ENCODE results near the gene CAMKMT.
"Not testable (repeated sequence)": the region's sequence is repeated elsewhere in the genome, so short reads cannot be mapped to it uniquely, and the experiment has no call there.

The CAMKMT gene

DNA sequence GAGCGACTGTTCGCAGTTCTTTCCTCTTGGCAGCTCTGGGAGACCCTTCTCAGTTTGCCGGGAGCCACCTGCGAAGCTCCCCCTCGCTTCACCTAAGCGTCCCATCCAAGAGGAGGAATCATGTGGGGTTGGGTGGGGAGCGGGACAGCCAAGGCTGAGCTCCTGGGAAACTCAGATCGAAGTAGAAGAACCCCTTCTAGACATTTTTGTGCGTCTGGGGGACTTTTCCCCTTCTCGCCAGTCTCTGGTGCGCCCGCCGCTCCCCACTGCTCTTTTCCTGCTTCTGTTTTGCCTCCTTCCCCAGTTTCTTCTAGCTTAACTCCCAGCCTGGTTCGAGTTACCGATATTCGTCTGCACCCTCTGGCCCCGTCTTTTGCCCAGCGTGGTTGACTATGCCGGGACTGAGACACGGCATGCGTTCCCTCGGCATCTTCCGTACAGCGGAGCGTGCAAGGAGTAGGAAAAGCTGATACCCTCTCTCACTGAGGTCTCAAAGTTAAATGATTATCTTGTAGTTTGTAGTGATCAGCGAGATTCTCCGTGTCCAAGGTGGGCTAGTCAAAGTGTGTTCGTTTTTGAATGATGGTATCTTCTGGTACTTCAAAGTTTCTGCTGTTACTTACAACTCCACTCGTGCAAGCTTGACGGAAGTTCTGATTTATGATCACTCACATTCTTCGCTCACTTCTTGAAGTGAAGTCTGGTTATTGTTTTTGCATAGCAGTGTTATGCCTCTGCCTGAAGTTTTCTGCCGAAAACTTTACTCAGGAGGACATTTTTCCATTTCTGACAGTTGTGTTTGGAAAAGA, 664 bp downstream of the CAMKMT start:
- DNase-seq = peak; percentile 22 to 43

DNA sequence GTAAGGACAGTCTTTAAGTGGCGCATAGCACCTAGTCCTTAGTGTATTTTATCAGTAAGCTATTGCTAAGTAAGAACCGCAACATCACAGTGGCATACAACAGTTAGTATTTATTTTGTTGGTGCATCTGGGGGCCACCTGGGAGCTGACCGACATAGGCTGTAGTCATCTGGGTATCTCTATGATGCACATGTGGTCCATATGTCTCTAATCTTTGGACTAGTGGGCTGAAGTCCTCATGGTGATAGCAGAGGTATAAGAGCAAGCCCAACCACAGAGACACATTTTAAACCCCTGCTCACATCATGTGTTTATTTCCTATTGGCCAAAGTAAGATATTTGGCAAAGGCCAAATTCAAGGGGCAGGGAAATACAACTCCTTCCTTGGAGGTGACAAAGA, 2.9 kb downstream of the CAMKMT start:
- no peak for DNase-seq

DNA sequence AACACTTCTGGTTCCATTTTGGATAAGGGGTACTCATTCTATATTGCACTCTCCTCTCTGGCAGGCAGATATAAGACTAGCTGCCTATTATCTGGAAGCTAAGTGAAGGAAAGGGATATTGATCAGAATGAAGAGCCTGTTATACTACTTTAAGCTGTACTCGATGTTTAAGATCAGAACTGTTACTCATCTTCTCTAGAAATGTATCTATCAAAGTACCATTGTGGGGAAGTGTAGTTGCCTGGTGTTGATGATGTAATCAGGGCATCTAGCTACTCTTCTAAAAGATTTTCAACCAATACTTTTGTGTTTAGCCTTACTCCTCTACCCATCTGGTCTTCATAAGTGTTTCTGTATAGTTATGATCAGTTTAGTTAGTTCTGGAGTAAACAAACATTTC, 5.8 kb downstream of the CAMKMT start:
- no peak for DNase-seq

DNA sequence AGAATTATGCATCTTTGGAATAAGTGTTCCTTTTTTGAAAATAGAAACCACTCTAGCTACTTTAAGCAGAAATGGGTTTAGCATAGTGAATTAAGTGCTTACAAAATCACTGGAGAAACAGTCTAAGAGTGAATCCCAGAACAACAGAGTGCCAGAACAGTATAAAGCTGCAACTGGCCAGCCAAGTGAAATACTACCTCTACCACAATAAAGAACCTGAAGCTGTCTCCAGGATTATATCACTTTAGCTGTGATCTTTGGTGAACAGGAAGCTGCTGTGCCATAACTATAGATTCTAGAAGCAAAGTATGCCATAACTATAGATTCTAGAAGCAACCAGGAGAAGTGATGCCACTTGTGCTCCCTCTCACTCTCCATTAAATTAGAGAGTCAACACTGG, 7.6 kb downstream of the CAMKMT start:
- DNase-seq = no peak

DNA sequence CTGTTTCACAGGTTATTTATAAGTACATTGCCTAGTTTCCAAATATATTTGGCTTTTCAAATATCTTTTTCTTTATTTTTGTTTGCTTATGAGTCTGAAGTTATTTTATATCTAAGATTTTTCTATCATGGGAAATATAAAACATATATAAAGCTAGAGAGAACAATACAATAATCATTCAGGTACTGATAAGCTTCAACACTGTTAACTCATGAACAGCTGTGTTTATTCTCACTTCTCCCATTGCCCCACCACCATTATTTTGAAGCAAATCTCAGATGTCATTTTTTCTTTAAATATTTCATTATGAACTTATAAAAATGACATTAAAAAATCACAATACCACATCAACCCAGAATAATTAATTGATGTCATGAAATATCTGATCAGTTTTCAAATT, 9.7 kb downstream of the CAMKMT start:
- no peak for DNase-seq

DNA sequence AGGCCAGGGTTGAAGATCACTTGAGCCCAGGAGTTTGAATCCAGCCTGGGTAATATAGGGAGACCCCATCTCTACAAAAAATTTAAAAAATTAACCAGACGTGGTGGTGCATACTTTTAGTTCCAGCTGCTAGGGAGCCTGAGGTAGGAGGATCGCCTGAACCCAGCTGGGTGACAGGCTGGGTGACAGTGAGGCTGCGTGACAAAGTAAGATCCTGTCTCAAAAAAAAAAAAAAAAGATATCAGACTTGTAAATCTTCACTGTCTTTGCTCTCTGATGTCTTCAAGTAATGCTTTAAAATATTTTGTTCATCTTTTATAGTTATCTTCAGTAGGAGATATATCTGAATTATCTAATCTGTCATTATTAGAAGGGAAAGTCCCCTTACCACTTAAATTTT, 10.5 kb downstream of the CAMKMT start:
- no peak for DNase-seq

DNA sequence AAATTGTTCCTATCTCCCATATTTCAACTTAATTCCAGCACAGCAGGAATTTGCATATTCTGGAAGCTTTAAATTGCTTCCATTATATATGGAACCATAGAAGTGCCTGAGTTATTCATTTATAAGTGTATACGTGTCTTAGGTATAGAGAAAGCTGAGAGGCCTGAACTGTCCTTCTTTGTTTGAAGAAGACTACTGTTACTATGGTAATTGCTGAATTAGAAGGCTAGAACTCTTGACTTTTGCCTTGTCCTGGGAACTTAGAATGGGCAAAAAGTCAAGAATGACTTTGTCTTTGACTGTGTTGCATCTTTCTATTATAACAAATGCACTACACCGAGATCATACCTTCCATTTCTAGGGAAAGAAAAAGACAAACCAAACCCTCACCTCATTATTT, 15.7 kb downstream of the CAMKMT start:
- no peak for DNase-seq

DNA sequence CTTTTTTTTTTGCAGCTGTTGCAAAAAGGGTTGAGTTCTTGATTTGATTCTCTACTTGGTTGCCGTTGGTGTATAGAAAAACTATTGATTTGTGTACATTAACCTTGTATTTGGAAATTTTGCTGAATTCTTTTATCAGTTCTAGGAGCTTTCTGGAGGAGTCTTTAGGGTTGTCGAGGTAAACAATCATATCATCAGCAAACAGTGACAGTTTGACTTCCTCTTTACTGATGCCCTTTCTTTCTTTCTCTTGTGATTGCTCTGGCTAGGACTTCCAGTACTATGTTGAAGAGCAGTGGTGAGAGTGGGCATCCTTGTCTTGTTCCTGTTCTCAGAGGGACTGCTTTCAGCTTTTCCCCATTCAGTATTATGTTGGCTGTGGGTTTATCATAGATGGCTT, 23.5 kb downstream of the CAMKMT start:
- not testable (repeated sequence) for DNase-seq

DNA sequence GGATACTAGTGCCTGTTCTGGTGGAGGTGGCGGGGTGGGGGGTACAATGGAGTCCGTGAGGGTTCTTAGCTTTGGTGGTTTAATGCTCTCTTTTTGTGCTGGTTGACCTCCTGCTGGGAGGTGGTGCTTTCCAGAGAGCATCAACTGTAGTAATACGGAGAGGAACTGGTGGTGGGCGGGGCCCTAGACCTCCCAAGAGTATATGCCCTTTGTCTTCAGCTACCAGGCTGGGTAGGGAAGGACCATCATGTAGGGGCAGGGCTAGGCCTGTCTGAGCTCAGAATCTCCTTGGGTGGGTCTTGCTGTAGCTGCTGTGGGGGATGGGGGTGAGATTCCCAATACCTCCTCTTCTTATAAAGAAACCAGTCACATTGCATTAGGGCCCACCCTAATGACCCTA, 27.1 kb downstream of the CAMKMT start:
- DNase-seq = no peak

DNA sequence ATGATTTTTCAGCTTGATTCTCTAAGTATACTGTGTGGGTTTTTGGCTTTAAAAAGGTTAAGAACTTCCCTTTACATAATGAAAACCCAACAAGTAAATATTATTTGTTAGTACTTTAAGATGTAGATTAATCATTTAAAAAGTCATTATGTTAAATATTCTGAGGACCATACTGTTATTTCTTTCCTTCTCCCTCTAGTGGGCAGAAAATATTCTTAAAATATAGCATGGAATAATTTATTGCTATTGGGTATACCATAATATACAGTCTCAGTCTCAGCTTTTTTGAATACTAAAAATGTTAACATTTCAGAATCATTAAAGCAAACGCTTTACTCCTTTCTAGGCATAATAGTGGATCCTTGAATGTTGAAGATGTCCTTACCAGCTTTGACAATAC, 28.1 kb downstream of the CAMKMT start:
- DNase-seq = no peak

DNA sequence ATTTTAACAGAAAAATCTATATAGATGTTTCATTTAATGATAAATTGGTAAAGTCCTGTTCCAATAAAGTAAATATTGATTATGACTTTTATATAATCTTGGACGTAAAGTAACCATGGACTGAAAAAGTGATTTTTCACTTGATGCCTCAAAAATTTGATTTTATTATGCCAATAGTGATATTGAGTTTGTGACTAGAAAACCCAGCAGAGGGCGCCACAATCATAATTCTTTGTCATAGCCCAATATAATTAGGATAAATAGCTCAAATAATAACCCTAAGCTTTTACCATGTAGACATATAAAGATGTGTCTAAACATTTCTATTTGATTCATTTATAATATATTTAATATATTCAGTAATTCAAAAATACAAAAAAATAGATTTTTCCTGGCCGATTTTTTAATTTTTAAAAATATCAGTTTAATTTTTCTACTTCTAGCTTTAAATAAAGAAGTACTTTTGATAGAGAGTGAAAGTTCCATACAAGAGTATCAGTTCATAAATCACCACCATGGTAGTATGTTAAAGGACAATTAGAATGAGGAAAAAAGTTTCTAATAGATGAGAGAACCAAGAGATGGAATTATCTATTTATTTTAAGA, 30.7 kb downstream of the CAMKMT start:
- peak; percentile 60 to 63 for DNase-seq

DNA sequence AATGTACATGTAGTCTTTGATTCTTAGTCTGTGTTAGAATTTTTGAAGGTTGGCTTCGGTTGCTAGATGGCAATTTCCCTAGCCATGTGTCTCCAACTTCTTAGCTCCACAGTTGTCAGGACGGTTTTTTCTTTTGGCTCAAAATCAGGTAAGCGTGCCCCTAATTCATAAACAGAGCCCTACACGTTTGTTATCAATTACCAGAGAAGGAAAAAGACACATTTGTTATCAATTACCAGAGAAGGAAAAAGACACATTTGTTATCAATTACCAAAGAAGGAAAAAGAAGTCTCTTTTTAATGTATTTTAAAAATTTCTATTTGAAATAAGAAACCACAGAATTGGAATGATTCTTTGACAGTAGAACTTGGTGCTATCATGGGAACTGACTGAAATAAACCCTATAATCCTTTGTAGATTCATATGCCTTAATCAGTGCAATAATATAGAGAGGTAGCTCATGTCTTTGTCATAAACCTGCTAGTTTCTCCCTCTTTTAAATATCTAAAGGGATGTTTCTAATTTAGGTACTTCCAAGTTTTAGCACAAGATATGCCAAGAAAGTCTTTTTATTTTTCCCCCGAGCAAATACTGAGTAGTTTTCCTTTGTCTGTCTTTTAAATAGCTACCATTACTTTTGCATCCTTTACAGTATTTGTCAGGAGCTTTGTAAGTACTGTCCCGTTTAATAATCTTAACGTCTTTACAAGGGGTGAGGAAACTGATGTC, 35.9 kb downstream of the CAMKMT start:
- no peak for DNase-seq

DNA sequence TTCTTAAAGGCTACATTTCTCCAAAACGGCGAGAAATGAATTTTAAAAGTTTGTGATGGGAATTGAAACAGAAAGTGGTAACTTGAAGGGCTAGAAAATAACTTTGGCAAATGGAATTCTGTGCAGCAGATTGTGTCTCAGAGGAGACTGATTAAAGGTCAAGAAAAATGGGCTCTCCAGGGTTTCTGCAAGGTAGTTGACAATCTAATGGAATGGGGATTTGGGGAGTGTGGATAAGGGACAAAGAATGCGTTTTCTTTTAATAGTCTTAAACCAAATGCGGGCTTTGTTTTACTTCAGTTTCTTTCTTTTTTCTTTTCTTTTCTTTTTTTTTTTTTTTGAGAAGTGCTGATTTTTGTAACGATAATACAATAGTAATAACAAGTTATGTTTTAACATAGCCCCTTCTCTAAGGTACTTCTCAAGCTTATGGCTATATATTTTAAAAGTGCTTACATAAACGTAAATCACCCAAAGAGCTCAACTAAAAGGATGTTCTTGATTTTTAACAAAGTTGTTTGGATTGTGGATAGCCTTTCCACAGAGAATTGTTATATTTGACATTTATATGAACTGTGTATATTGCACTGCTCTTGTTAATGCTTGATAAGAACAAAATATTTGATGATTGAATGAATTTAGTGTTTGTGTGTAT, 36.6 kb downstream of the CAMKMT start:
- DNase-seq = no peak

DNA sequence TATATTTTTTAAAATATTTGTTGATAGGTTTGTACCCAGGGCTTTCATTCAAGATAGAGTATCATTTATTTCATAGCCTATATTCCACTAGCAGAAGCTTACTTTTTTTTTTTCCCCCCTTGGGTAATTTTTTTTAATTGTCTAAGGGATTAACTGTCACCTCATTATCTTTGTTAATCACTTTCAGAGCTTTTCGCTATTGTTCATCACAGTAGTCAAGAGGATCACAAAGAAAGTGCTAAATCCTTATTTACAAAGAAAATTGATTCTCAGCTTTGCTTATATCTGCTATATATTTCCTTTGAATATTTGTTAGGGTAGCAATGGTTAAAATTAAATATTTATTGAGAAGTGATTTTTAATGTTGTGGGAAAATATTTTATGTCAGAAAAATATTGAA, 59.0 kb downstream of the CAMKMT start:
- no peak for DNase-seq

DNA sequence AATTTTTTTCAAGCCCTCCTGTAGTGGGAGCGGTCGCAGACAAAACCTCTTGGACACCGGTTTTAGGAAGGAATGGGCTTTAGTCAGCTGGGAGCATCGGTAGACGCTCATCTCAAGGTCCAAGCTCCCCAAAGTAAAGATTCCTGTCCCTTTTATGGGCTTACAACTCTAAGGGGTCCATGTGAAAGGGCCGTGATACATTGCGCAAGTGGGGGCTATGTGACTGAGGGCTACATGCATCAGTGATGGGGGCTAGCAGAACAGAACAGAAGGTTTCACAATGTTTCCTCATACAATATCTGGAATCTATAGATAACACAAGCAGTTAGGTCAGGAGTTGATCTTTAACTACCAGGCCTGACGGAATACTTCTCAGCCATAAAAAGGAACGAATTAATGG, 62.5 kb downstream of the CAMKMT start:
- DNase-seq = no peak

DNA sequence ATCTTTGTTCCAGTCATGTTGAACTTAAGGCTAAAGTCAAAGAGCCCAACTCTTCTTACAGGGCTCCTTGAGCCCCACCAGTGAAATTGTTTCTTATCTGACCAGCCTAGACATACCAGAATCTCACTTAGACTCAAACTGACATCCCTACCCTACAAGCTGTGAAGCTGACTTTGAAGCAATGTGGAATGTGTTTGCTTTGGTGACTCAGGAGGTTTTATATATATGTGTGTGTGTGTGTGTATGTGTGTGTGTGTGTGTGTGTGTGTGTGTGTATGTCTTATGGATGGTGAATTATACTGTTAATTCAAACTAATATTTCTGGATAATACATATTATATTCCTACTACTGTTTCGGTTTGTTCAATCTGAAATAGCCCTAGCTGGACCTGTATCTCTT, 67.3 kb downstream of the CAMKMT start:
- no peak for DNase-seq

DNA sequence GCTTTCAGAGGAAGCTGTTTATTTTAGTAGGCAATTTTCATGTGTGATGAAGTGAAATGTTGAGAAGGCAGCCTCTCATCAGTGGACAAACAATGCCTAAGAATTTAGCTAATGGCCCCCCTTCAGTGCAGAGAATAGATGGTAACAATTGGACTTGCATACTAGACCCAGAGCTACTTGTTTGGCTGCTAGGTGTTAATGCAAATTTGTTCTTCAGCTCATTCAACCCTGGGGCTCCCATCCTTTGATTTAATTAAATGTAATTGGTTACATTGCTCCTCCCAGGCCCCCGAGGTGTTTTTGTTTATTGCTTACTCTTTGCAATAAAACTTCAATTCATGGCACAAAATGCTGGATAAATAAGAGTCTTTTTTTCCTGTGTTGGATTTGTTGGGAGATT, 68.6 kb downstream of the CAMKMT start:
- peak; percentile 12 to 62 for DNase-seq

DNA sequence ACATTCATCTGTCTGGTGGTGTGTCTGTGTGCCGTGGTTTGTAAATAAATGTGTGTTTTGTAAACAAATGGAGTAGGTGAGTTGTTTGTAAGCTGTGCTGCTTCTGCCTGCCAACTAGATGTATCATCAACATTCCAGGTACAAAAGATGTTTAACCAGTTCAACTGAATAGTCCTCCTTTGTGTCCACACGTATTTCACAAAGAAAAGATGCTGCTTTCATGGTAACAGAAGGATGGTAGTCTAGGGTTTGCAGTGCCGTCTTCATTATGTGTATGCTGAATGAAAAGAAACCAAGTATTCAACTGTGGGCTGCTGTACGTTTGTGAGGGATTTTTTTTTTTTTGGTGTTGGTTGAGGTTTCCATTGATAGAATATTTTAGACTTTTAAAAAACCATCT, 72.1 kb downstream of the CAMKMT start:
- peak; percentile 6 to 48 for DNase-seq

DNA sequence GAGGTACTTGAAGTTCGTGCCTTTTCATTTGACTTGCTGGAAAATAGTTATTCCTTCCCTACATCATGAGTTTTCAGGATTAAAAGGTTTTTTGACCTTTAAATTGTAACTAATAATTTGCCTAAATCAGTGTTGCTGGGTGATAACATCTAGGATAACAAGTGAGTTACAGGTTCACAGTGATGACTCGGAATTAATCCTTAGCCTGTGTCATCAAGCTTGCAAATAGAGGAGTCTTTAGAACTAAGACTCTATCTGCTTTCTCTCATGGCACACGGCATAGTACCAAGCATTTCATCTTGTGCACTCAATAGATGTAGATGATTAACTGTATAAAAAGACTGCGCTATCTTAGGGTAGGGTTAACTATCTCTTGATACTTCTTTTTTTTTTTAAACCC, 79.5 kb downstream of the CAMKMT start:
- DNase-seq = no peak

DNA sequence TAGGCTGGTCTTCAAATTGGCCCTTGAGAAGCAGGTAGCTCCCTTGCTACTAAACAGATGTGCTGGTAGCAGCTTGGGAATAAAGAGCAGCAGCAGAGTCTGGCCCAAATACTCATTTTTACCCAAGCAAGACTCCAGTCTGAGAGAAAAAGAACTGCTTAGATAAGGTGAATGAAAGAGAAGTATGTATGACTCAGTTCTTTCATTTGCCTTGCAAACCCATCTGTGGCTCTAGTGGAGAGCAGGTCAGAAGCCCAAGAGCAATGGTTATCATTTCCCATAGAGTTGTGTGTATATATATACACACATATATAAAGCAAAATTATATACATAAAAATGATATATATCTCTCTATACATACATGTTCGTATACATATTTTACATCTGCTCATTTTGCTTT, 80.3 kb downstream of the CAMKMT start:
- DNase-seq = no peak

DNA sequence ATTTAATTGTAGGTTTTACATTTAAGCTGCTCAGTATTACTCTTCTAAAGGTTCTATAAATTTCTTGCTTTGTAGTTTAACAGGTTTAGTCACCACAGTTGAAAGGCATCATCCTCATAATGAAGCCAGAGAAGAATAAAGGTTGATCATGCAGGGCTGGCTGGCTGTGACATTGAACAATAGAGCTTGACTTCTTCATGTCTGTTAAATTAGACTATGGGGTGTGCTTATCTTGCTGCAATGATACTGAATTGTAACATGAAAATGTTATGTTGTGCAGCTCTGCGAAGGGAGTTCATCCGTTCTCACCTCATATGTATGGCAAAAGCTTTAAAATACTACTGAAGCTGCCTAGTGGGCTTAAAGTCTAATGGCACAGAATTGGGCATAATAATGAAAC, 81.8 kb downstream of the CAMKMT start:
- no peak for DNase-seq

DNA sequence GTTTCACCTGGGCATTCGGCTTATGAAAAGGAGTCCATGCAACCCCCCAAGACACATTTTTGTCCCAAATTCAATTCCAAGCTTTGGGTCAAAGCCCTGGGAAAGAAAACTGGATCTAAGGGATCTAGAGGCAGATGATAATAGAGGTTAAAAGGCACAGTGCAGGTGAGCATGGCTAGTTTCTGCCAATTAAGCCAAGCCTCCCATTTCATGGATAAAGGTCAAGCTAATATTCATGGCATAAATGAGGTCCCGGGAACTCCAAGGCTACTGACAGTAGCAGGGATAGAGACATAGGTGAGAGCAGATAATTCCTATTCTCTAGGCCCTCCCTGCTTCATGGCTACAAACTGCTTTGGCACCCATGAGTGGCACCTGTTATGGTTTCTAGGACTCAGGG, 83.1 kb downstream of the CAMKMT start:
- DNase-seq = no peak

DNA sequence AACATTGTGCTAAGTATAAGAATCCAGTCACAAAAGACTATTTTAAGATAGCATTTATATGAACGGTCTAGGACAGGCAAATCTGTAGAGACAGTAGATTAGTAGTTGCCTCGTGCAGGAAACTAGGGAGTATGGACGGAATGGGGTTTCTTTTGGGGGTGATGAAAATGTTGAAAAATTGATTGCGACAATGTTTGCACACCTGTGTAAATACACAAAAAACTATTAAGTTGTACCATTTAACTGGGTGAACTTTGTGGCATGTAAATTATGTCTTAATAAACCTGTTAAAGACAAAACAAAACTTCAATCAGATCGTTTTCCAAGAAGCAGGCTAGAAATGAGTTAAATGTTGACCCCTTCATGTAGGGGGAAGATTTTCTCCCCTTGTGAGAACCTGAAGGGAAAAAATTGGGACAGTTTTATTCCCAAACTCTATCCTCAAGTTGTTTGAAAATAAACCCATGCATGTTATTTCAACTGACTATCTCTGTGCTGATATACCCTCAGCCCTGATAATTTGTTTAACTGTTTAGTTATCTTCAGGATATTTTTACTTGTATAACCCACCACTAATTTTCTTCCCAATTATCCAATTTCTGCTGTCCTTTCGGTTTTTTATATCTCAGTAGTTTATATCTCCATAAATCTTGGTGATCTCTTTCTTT, 87.2 kb downstream of the CAMKMT start:
- peak in 1 of 2 experiments; percentile 11 for DNase-seq
